GM12892 (cell line): ENCODE data around the gene SCAMP2.

Source experiments
- POLR2A ChIP-seq: IDR thresholded peaks from 2 replicates; pipeline ENCODE4 v1.6.1; 2011; ENCODE audit warnings: low read depth, low read length, control low read depth
- POLR2AphosphoS5 ChIP-seq: IDR thresholded peaks from 2 replicates; pipeline ENCODE4 v1.6.1; 2011; ENCODE audit warnings: low read depth, low read length, control low read depth
- TAF1 ChIP-seq: IDR thresholded peaks from 2 replicates; pipeline ENCODE4 v1.6.1; 2011; ENCODE audit warnings: low read depth, mild to moderate bottlenecking, control low read depth, low read length, borderline replicate concordance

DNA sequence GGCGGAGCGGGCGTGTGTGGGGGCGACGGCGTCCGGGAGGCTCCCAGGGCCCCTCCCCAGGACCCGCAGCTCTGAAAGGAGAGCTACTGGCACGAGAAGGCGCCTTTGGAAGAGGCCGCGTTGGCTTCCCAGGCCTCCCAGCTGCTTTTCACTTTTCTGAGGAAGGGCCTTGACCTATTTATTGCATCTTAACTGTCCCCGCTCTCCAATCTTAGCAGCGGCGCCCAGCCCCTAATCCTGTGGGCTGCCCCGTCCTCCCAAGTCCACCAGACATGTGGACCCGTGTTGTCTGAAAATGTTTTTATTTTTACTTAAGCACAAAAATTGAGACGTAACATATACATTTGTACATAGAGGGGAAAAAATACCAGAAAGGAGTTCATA lies 29.7 kb downstream of the SCAMP2 start:
- no peak for TF ChIP-seq POLR2A
- no peak; the same call in 1 of the 2 replicates for TF ChIP-seq POLR2AphosphoS5
- no peak for TF ChIP-seq TAF1
